Lower leg skin (tissue), 3 donors: ENCODE measurements around the gene TPM3.

Source experiments
- POLR2A ChIP-seq, 2 donors: fragments of 450-650 bp; IDR thresholded peaks; one replicate each; pipeline ENCODE4 v1.6.1; 2016 to 2017; ENCODE audit warnings: antibody characterized with exemption in 2 of 2, mild to moderate bottlenecking in 1 of 2, moderate library complexity in 1 of 2
- TF ChIP-seq, protein P1 (sequence below), 3 donors: fragments of 450-650 bp; IDR thresholded peaks; one replicate each; pipeline ENCODE4 v1.5.1; 2016; ENCODE audit warnings: antibody characterized with exemption in 3 of 3, mild to moderate bottlenecking in 3 of 3, moderate library complexity in 2 of 3

DNA sequence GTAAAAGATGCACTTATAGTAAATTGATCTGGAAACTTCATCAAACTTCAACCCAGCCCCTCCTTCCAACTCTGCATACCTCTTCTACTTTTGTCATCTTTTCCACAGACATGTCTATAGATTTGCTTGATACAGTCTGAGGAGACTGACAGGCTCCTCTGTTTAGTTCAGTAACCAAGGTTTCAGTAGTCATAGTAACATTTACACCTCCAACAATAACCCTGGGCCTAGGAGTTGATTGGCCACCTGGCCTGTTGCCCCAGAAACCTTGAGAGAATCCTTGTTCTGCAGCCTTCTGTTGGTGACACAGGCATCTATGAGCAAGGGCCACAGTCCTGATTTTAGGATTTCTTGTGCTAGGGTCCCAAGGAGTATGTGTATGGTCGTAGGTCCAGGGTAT is 14.3 kb upstream of the TPM3 start, which contains the start of gene CFAP141:
- TF ChIP-seq POLR2A (IDR thresholded peaks at IDR 0.05) = no peak
- TF ChIP-seq, protein P1, sequence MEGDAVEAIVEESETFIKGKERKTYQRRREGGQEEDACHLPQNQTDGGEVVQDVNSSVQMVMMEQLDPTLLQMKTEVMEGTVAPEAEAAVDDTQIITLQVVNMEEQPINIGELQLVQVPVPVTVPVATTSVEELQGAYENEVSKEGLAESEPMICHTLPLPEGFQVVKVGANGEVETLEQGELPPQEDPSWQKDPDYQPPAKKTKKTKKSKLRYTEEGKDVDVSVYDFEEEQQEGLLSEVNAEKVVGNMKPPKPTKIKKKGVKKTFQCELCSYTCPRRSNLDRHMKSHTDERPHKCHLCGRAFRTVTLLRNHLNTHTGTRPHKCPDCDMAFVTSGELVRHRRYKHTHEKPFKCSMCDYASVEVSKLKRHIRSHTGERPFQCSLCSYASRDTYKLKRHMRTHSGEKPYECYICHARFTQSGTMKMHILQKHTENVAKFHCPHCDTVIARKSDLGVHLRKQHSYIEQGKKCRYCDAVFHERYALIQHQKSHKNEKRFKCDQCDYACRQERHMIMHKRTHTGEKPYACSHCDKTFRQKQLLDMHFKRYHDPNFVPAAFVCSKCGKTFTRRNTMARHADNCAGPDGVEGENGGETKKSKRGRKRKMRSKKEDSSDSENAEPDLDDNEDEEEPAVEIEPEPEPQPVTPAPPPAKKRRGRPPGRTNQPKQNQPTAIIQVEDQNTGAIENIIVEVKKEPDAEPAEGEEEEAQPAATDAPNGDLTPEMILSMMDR (IDR thresholded peaks at IDR 0.05) = no peak
